ENCODE results near the gene HNRNPA1.

DNA sequence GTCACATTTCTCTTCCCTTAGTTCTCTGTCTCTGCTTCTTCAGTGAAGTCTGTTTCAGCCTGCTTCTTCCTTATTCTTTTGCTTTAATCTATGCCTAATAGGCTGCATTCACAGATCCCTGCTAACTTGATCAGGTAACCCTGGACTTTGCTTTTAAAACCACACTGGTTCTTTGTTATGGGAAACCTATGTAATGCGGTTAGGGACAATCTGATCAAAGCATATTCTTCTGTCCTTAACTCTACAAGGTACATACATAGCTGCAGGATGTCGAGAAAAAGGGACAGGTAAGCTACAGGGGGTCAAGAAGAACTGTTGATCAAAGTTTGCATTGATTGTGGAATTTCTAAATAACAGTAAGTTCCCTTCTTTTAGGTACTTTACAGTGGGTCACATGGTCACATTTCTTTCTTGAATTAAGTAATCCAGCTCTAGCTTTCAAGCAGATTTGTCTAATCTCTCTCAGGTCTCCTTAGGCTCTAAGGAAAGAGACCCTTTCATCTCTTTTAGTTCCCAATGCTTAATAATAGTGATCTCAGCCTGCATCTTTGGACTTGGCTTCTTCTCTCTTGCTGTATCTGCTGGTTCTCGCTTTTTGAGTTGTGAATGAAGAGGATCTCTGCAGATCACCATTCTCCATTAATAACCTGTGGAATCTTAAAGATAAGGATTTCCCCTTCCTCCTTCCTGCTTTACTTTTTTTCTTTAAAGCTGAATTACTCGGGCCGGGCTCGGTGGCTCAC, 48.2 kb downstream of the HNRNPA1 start:
- TF ChIP-seq, protein P1, sequence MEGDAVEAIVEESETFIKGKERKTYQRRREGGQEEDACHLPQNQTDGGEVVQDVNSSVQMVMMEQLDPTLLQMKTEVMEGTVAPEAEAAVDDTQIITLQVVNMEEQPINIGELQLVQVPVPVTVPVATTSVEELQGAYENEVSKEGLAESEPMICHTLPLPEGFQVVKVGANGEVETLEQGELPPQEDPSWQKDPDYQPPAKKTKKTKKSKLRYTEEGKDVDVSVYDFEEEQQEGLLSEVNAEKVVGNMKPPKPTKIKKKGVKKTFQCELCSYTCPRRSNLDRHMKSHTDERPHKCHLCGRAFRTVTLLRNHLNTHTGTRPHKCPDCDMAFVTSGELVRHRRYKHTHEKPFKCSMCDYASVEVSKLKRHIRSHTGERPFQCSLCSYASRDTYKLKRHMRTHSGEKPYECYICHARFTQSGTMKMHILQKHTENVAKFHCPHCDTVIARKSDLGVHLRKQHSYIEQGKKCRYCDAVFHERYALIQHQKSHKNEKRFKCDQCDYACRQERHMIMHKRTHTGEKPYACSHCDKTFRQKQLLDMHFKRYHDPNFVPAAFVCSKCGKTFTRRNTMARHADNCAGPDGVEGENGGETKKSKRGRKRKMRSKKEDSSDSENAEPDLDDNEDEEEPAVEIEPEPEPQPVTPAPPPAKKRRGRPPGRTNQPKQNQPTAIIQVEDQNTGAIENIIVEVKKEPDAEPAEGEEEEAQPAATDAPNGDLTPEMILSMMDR (conservative IDR thresholded peaks at IDR 0.05; ENCODE audit: low read length): no peak
- TF ChIP-seq EZH2phosphoT487 (IDR thresholded peaks at IDR 0.05; ENCODE audit: borderline replicate concordance, low read depth, low read length): no peak

Measured in OCI-LY7 (cell line).